Measurements from ENCODE around the gene FAM151B.
"Not testable (repeated sequence)": the region's sequence is repeated elsewhere in the genome, so short reads cannot be mapped to it uniquely, and the experiment has no call there.

The FAM151B gene

DNA sequence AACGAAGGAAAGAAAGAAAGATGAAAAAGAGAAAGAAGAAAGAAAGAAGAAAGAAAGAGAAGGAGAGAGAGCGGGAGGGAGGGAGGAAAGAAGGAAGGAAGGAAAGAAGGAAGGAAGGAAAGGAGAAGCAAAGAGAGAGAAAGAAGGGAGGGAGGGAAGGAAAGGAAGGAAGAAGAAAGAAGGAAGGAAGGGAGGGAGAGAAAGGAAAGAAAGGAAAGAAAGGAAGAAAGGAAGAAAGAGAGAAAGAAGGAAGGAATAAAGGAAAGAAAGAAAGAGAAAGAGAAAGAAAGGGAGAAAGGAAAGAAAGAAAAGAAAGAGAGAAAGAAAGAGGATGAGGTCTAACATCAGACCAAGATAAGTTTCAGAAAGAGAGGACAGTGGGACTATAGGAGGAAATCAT, 91.2 kb downstream of the FAM151B start:
- WGBS (ENCODE audit: extremely low coverage, insufficient coverage, insufficient read length) = 99% methylated on average over 2 of the region's 2 CpGs
- H3K79me2 ChIP-seq (ENCODE audit: control insufficient read depth, insufficient read depth, low read length, poor library complexity) = no peaks in the 10 kb centered on the region
- no peak overlapping the region for H2BK5ac ChIP-seq (ENCODE audit: low read depth, low read length, poor library complexity)
- no peak overlapping the region for H4K8ac ChIP-seq (ENCODE audit: low read depth, low read length)
- no peak overlapping the region for H3K9ac ChIP-seq (ENCODE audit: low read length)
- H3K4me3 ChIP-seq (ENCODE audit: low read depth, low read length) = no peak overlapping the region
- no peak overlapping the region for H2BK12ac ChIP-seq (ENCODE audit: low read length)
- no peak overlapping the region for H2AFZ ChIP-seq (ENCODE audit: insufficient read depth, low read length, poor library complexity)
- no peak overlapping the region for H3K23ac ChIP-seq (ENCODE audit: low read length)
- H3K4ac ChIP-seq (ENCODE audit: low read depth, low read length) = no peak overlapping the region
- H3K79me1 ChIP-seq (ENCODE audit: low read length) = no peaks in the 10 kb centered on the region
- H2BK120ac ChIP-seq (ENCODE audit: insufficient read depth, low read length, poor library complexity) = no peak overlapping the region
- H3K9me3 ChIP-seq (ENCODE audit: insufficient read depth, low read depth, low read length) = no peaks in the 10 kb centered on the region
- H3K36me3 ChIP-seq (ENCODE audit: control insufficient read depth in 1 of 2, insufficient read depth in 2 of 2, low read length in 2 of 2) = no peaks in the 10 kb centered on the region
- no peak overlapping the region for H4K91ac ChIP-seq (ENCODE audit: low read depth, low read length)
- no peak overlapping the region for H3K27ac ChIP-seq (ENCODE audit: low read depth, low read length)
- H3K4me2 ChIP-seq (ENCODE audit: low read length) = no peak overlapping the region
- no peak overlapping the region for H2AK5ac ChIP-seq (ENCODE audit: low read length)
- H3K27me3 ChIP-seq (ENCODE audit: insufficient read depth, low read length) = no peaks in the 10 kb centered on the region
- no peak overlapping the region for H4K12ac ChIP-seq (ENCODE audit: low read depth, low read length)
- H3K18ac ChIP-seq (ENCODE audit: low read length) = no peak overlapping the region
- no peak overlapping the region for H3K14ac ChIP-seq (ENCODE audit: low read length)
- no peak for DNase-seq
- no peaks in the 10 kb centered on the region for H3K4me1 ChIP-seq (ENCODE audit: control insufficient read depth in 1 of 2, insufficient read depth in 2 of 2, low read length in 2 of 2)

DNA sequence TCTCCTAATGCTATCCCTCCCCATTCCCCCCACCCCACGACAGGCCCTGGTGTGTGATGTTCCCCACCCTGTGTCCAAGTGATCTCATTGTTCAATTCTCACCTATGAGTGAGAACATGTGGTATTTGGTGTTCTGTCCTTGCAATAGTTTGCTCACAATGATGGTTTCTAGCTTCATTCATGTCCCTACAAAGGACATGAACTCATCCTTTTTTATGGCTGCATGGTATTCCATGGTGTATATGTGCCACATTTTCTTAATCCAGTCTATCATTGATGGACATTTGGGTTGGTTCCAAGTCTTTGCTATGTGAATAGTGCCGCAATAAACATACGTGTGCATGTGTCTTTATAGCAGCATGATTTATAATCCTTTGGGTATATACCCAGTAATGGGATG, 92.4 kb downstream of the FAM151B start:
- H3K79me2 ChIP-seq (ENCODE audit: control insufficient read depth, insufficient read depth, low read length, poor library complexity); H2BK5ac ChIP-seq (ENCODE audit: low read depth, low read length, poor library complexity); H3K18ac ChIP-seq (ENCODE audit: low read length); H4K8ac ChIP-seq (ENCODE audit: low read depth, low read length); H3K23ac ChIP-seq (ENCODE audit: low read length); H2BK12ac ChIP-seq (ENCODE audit: low read length); H3K14ac ChIP-seq (ENCODE audit: low read length); H2AFZ ChIP-seq (ENCODE audit: insufficient read depth, low read length, poor library complexity); H3K4me3 ChIP-seq (ENCODE audit: low read depth, low read length); H3K79me1 ChIP-seq (ENCODE audit: low read length); H2AK5ac ChIP-seq (ENCODE audit: low read length); H3K36me3 ChIP-seq (ENCODE audit: control insufficient read depth in 1 of 2, insufficient read depth in 2 of 2, low read length in 2 of 2); H3K4me2 ChIP-seq (ENCODE audit: low read length); H3K4ac ChIP-seq (ENCODE audit: low read depth, low read length); H3K4me1 ChIP-seq (ENCODE audit: control insufficient read depth in 1 of 2, insufficient read depth in 2 of 2, low read length in 2 of 2); H3K27ac ChIP-seq (ENCODE audit: low read depth, low read length); H4K91ac ChIP-seq (ENCODE audit: low read depth, low read length); H3K27me3 ChIP-seq (ENCODE audit: insufficient read depth, low read length); H3K9me3 ChIP-seq (ENCODE audit: insufficient read depth, low read depth, low read length); H2BK120ac ChIP-seq (ENCODE audit: insufficient read depth, low read length, poor library complexity); H4K12ac ChIP-seq (ENCODE audit: low read depth, low read length); H3K9ac ChIP-seq (ENCODE audit: low read length); DNase-seq: not testable (repeated sequence)
- no CpG with 5 or more reads among the region's 3 CpGs for WGBS (ENCODE audit: extremely low coverage, insufficient coverage, insufficient read length)

DNA sequence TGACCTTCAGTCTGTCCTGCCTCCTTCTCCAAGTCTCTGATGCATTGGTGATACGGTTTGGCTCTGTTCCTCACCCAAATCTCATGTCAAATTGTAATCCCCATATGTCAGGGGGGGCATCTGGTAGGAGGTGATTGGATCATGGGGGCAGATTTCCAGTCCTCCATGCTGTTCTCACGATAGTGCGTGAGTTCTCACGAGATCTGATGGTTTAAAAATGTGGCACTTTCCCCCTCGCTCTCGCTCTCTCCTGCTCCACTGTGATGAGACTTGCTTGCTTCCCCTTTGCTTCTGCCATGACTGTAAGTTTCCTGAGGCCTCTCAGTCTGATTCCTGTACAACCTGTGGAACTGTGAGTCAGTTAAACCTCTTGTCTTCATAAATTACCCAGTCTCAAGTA, 96.9 kb downstream of the FAM151B start:
- H4K91ac ChIP-seq (ENCODE audit: low read depth, low read length) = no peak overlapping the region
- no peak overlapping the region for H2BK5ac ChIP-seq (ENCODE audit: low read depth, low read length, poor library complexity)
- H3K4ac ChIP-seq (ENCODE audit: low read depth, low read length) = no peak overlapping the region
- no peaks in the 10 kb centered on the region for H3K79me1 ChIP-seq (ENCODE audit: low read length)
- H2BK12ac ChIP-seq (ENCODE audit: low read length) = no peak overlapping the region
- no peak overlapping the region for H3K4me3 ChIP-seq (ENCODE audit: low read depth, low read length)
- no peak overlapping the region for H2BK120ac ChIP-seq (ENCODE audit: insufficient read depth, low read length, poor library complexity)
- H2AFZ ChIP-seq (ENCODE audit: insufficient read depth, low read length, poor library complexity) = no peak overlapping the region
- H3K4me1 ChIP-seq (ENCODE audit: control insufficient read depth in 1 of 2, insufficient read depth in 2 of 2, low read length in 2 of 2) = no peaks in the 10 kb centered on the region
- H3K27ac ChIP-seq (ENCODE audit: low read depth, low read length) = no peak overlapping the region
- no peak overlapping the region for H3K9ac ChIP-seq (ENCODE audit: low read length)
- DNase-seq = no peak
- no peak overlapping the region for H3K4me2 ChIP-seq (ENCODE audit: low read length)
- H3K27me3 ChIP-seq (ENCODE audit: insufficient read depth, low read length) = no peaks in the 10 kb centered on the region
- H4K8ac ChIP-seq (ENCODE audit: low read depth, low read length) = no peak overlapping the region
- no peaks in the 10 kb centered on the region for H3K36me3 ChIP-seq (ENCODE audit: control insufficient read depth in 1 of 2, insufficient read depth in 2 of 2, low read length in 2 of 2)
- no peak overlapping the region for H3K14ac ChIP-seq (ENCODE audit: low read length)
- H3K79me2 ChIP-seq (ENCODE audit: control insufficient read depth, insufficient read depth, low read length, poor library complexity) = no peaks in the 10 kb centered on the region
- H2AK5ac ChIP-seq (ENCODE audit: low read length) = no peak overlapping the region
- no CpG with 5 or more reads among the region's 6 CpGs for WGBS (ENCODE audit: extremely low coverage, insufficient coverage, insufficient read length)
- H3K9me3 ChIP-seq (ENCODE audit: insufficient read depth, low read depth, low read length) = no peaks in the 10 kb centered on the region
- H3K23ac ChIP-seq (ENCODE audit: low read length) = no peak overlapping the region
- no peak overlapping the region for H3K18ac ChIP-seq (ENCODE audit: low read length)
- no peak overlapping the region for H4K12ac ChIP-seq (ENCODE audit: low read depth, low read length)

DNA sequence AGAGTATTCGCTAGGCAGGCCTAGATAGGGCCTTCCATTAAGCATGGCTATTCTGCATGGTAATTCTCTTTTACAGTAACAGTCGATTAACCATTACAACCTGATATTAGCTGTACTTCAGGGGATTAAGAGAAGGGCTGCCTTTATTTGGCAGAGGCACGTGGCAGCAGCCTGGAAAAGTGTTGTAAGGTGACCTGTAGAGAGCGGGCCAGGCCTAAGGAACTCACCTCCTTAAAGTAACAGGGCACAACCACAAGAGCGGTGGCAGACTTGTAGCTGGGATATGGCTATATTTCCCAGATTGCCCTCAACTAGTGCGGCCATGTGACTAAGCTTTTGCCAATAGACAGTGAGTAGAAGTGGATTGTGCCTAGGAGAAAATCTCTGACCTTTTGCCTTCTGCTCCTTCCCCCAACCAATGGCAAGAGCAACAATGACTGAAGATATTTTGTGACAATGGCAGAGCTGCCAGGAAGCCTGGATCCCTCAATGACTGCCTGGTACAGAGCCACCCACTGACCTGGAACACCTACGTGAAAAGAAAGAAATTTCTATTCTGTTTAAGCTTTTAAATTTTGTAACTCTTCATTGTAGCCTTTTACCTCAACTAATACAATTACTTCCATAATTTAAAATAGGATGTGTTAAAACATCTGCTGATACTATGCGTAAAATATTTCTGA, 101.1 kb downstream of the FAM151B start:
- H3K4me2 ChIP-seq (ENCODE audit: low read length) = no peak overlapping the region
- H3K27ac ChIP-seq (ENCODE audit: low read depth, low read length) = no peak overlapping the region
- H3K23ac ChIP-seq (ENCODE audit: low read length) = no peak overlapping the region
- DNase-seq = no peak
- H2BK5ac ChIP-seq (ENCODE audit: low read depth, low read length, poor library complexity) = no peak overlapping the region
- H3K79me1 ChIP-seq (ENCODE audit: low read length) = no peaks in the 10 kb centered on the region
- H3K36me3 ChIP-seq (ENCODE audit: control insufficient read depth in 1 of 2, insufficient read depth in 2 of 2, low read length in 2 of 2) = no peaks in the 10 kb centered on the region
- no peak overlapping the region for H3K4me3 ChIP-seq (ENCODE audit: low read depth, low read length)
- no peak overlapping the region for H2AK5ac ChIP-seq (ENCODE audit: low read length)
- H3K14ac ChIP-seq (ENCODE audit: low read length) = no peak overlapping the region
- H3K4me1 ChIP-seq (ENCODE audit: control insufficient read depth in 1 of 2, insufficient read depth in 2 of 2, low read length in 2 of 2) = no peaks in the 10 kb centered on the region
- H2BK120ac ChIP-seq (ENCODE audit: insufficient read depth, low read length, poor library complexity) = no peak overlapping the region
- no CpG with 5 or more reads among the region's 8 CpGs for WGBS (ENCODE audit: extremely low coverage, insufficient coverage, insufficient read length)
- H3K79me2 ChIP-seq (ENCODE audit: control insufficient read depth, insufficient read depth, low read length, poor library complexity) = no peaks in the 10 kb centered on the region
- H4K12ac ChIP-seq (ENCODE audit: low read depth, low read length) = no peak overlapping the region
- no peak overlapping the region for H4K91ac ChIP-seq (ENCODE audit: low read depth, low read length)
- peaks cover 2% of the 10 kb centered on the region for H3K9me3 ChIP-seq (ENCODE audit: insufficient read depth, low read depth, low read length)
- H3K9ac ChIP-seq (ENCODE audit: low read length) = no peak overlapping the region
- H2BK12ac ChIP-seq (ENCODE audit: low read length) = no peak overlapping the region
- no peak overlapping the region for H4K8ac ChIP-seq (ENCODE audit: low read depth, low read length)
- H3K4ac ChIP-seq (ENCODE audit: low read depth, low read length) = no peak overlapping the region
- H3K27me3 ChIP-seq (ENCODE audit: insufficient read depth, low read length) = no peaks in the 10 kb centered on the region
- no peak overlapping the region for H2AFZ ChIP-seq (ENCODE audit: insufficient read depth, low read length, poor library complexity)
- H3K18ac ChIP-seq (ENCODE audit: low read length) = no peak overlapping the region

All from trophoblast cell (in vitro differentiated cells and primary cell).